ENCODE data around the gene LACTB. TPM values are rescaled to one million over a fixed set of nuclear protein-coding genes. Genes with fewer than 3 reads are reported as not detected.
A peak's percentile ranks its signal among the peaks of the same experiment; 100 is the strongest.

Gene LACTB
- total RNA-seq, 6 experiments from 2014 or later: 37.5 to 47.6 (median 45.7) TPM

GRCh38 chr15:63156086-63156710 is 34.5 kb downstream of the LACTB start:
- 0 out of 2 replicates have a peak, but pooled peaks have one; percentile 15 for TF ChIP-seq CTCF (IDR thresholded peaks at IDR 0.05)
- Mint-ChIP-seq H3K4me3 (peak overlapping the region; percentile 100), H3K36me3 (ENCODE audit: low read depth) (peaks cover 50% of the 10 kb centered on the region), H3K27me3 (ENCODE audit: insufficient read depth) (peaks cover 5% of the 10 kb centered on the region; the same call in 1 of the 2 replicates), H3K27ac (peak overlapping the region; percentile 99), H3K4me1 (ENCODE audit: low read depth) (peaks cover 39% of the 10 kb centered on the region), H3K9me3 (no peaks in the 10 kb centered on the region)
- DNase-seq: no peak

DNA sequence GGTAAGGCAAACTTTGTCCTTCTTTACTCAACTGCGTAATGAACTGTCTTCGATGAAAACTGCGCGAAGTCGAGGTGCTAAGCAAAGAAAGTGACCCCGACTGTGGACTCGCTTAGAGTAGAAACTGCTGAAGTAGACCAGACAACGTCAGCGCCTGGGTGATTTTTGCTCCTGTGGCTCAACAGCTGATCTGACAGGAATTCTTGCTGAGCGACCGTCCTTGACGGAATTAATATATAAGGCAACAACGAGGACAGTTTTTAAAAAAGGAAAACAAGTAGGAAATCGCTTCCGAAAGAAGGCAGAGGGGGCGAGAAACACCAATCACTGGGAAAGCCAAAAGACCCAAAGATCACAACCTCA is 35.1 kb downstream of the LACTB start:
- H3K4me1 Mint-ChIP-seq (ENCODE audit: low read depth): peaks cover 35% of the 10 kb centered on the region
- H3K36me3 Mint-ChIP-seq (ENCODE audit: low read depth): peaks cover 45% of the 10 kb centered on the region
- no peak for TF ChIP-seq CTCF (IDR thresholded peaks at IDR 0.05)

GRCh38 chr15:63157118-63157843 is 35.6 kb downstream of the LACTB start, which contains the start of gene RPS27L:
Gene RPS27L, minus strand, starts transcription at chr15:63157477. Its CDS starts 72 bp downstream, at chr15:63157405.
- Mint-ChIP-seq H3K9me3 (no peaks in the 10 kb centered on the region), H3K4me3 (peak within 1 kb of the TSS; percentile 100), H3K36me3 (ENCODE audit: low read depth) (peaks cover 42% of the 10 kb centered on the region), H3K27me3 (ENCODE audit: insufficient read depth) (peaks cover 5% of the 10 kb centered on the region; the same call in 1 of the 2 replicates), H3K27ac (peak within 1 kb of the TSS; percentile 99), H3K4me1 (ENCODE audit: low read depth) (peaks cover 34% of the 10 kb centered on the region)
- TF ChIP-seq CTCF (IDR thresholded peaks at IDR 0.05): no peak
- DNase-seq: peak; percentile 86

More for the DNA sequence above, 35.1 kb downstream of the LACTB start:
- Mint-ChIP-seq H3K4me3 (peak overlapping the region; percentile 100), H3K27ac (peak overlapping the region; percentile 99), H3K9me3 (no peaks in the 10 kb centered on the region), H3K27me3 (ENCODE audit: insufficient read depth) (peaks cover 5% of the 10 kb centered on the region; the same call in 1 of the 2 replicates)
- DNase-seq: peak; percentile 23

DNA sequence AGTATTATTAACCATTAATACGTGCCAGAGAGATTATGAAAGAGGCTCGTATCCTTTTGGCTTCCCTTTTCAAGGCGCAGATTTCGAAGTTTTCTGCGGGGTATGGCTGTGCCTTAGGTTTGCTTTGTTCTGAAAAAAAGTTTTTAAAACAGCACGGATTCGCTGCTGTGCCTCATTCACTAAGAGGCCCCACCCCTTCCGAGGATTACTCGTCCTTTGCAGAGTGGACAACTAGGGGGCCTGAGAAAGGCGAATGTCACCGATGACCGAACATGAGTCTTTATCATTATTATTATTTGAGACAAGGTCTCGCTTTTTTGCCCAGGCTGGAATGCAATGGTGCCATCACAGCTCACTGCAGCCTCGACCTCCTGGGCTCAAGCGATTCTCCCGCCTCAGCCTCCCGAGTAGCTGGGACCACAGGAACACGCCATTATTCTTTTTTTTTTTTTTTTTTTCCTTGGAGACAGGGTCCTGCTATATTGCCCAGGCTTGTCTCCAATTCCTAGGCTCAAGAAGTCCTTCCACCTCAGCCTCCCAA is 36.3 kb downstream of the LACTB start:
- Mint-ChIP-seq H3K36me3 (ENCODE audit: low read depth) (peaks cover 37% of the 10 kb centered on the region), H3K27me3 (ENCODE audit: insufficient read depth) (peaks cover 5% of the 10 kb centered on the region; the same call in 1 of the 2 replicates), H3K4me1 (ENCODE audit: low read depth) (peaks cover 30% of the 10 kb centered on the region), H3K27ac (peak overlapping the region; percentile 99), H3K4me3 (peak overlapping the region; percentile 100), H3K9me3 (no peaks in the 10 kb centered on the region)
- DNase-seq: peak; percentile 87
- peak; percentile 38; the same call in 1 of the 2 replicates for TF ChIP-seq CTCF (IDR thresholded peaks at IDR 0.05)

GRCh38 chr15:63160638-63161037 is 39.0 kb downstream of the LACTB start:
- Mint-ChIP-seq H3K27me3 (ENCODE audit: insufficient read depth) (peaks cover 5% of the 10 kb centered on the region), H3K9me3 (no peaks in the 10 kb centered on the region), H3K4me1 (ENCODE audit: low read depth) (peaks cover 20% of the 10 kb centered on the region), H3K4me3 (no peak overlapping the region), H3K27ac (no peak overlapping the region), H3K36me3 (ENCODE audit: low read depth) (peaks cover 15% of the 10 kb centered on the region)
- DNase-seq: no peak
- TF ChIP-seq CTCF (IDR thresholded peaks at IDR 0.05): no peak

Measured in HFFc6 (cell line).